ENCODE measurements around the gene DIRAS1. TPM values are rescaled to one million over a fixed set of nuclear protein-coding genes. Genes with fewer than 3 reads are reported as not detected.

DIRAS1 gene
- total RNA-seq, 1 donor from 2014 or later: 10.8 TPM

- Mint-ChIP-seq H3K9me3 (ENCODE audit: low read depth) (no peaks in the 10 kb centered on the region), H3K27ac (no peak overlapping the region), H3K27me3 (no peaks in the 10 kb centered on the region), H3K4me3 (ENCODE audit: low read depth) (no peak overlapping the region), H3K4me1 (ENCODE audit: low read depth) (peaks cover 1% of the 10 kb centered on the region), H3K36me3 (ENCODE audit: insufficient read depth) (no peaks in the 10 kb centered on the region)
- TF ChIP-seq CTCF (IDR thresholded peaks at IDR 0.05; ENCODE audit: unreplicated experiment): no peak
- no peak for DNase-seq (ENCODE audit: low spot score, unreplicated experiment)
Observed at GRCh38 chr19:2693492-2694160, 27.5 kb downstream of the DIRAS1 start.

- H3K27me3 Mint-ChIP-seq: no peaks in the 10 kb centered on the region
- peaks cover 1% of the 10 kb centered on the region for H3K4me1 Mint-ChIP-seq (ENCODE audit: low read depth)
- H3K9me3 Mint-ChIP-seq (ENCODE audit: low read depth): no peaks in the 10 kb centered on the region
- no peak overlapping the region for H3K4me3 Mint-ChIP-seq (ENCODE audit: low read depth)
- no peaks in the 10 kb centered on the region for H3K36me3 Mint-ChIP-seq (ENCODE audit: insufficient read depth)
- TF ChIP-seq CTCF (IDR thresholded peaks at IDR 0.05; ENCODE audit: unreplicated experiment): no peak
- no peak for DNase-seq (ENCODE audit: low spot score, unreplicated experiment)
- H3K27ac Mint-ChIP-seq: no peak overlapping the region
Observed at GRCh38 chr19:2691951-2692350, 29.2 kb downstream of the DIRAS1 start.

GRCh38 chr19:2690856-2691255, 30.3 kb downstream of the DIRAS1 start:
- no peak for DNase-seq (ENCODE audit: low spot score, unreplicated experiment)
- no peak for TF ChIP-seq CTCF (IDR thresholded peaks at IDR 0.05; ENCODE audit: unreplicated experiment)
- Mint-ChIP-seq H3K9me3 (ENCODE audit: low read depth) (peaks cover 3% of the 10 kb centered on the region), H3K4me3 (ENCODE audit: low read depth) (no peak overlapping the region), H3K27ac (no peak overlapping the region), H3K36me3 (ENCODE audit: insufficient read depth) (peaks cover 2% of the 10 kb centered on the region), H3K27me3 (no peaks in the 10 kb centered on the region), H3K4me1 (ENCODE audit: low read depth) (peaks cover 1% of the 10 kb centered on the region)

GRCh38 chr19:2686360-2686759, 34.8 kb downstream of the DIRAS1 start:
- Mint-ChIP-seq H3K9me3 (ENCODE audit: low read depth) (peaks cover 3% of the 10 kb centered on the region), H3K27ac (no peak overlapping the region), H3K4me3 (ENCODE audit: low read depth) (no peak overlapping the region), H3K36me3 (ENCODE audit: insufficient read depth) (peaks cover 4% of the 10 kb centered on the region), H3K27me3 (no peaks in the 10 kb centered on the region), H3K4me1 (ENCODE audit: low read depth) (no peaks in the 10 kb centered on the region)
- no peak for DNase-seq (ENCODE audit: low spot score, unreplicated experiment)
- TF ChIP-seq CTCF (IDR thresholded peaks at IDR 0.05; ENCODE audit: unreplicated experiment): no peak

GRCh38 chr19:2685204-2685704, 35.9 kb downstream of the DIRAS1 start:
- Mint-ChIP-seq H3K9me3 (ENCODE audit: low read depth) (peaks cover 3% of the 10 kb centered on the region), H3K4me1 (ENCODE audit: low read depth) (no peaks in the 10 kb centered on the region), H3K27me3 (no peaks in the 10 kb centered on the region), H3K4me3 (ENCODE audit: low read depth) (no peak overlapping the region), H3K27ac (peak overlapping the region; percentile 87), H3K36me3 (ENCODE audit: insufficient read depth) (peaks cover 4% of the 10 kb centered on the region)
- DNase-seq (ENCODE audit: low spot score, unreplicated experiment): no peak
- TF ChIP-seq CTCF (IDR thresholded peaks at IDR 0.05; ENCODE audit: unreplicated experiment): no peak
